WERI-Rb-1 (cell line): Measurements from ENCODE around the gene CTDNEP1.

ENCODE experiments used
- DNase-seq: peaks from one replicate; pipeline ENCODE4 v3.0.0-alpha.2; 2020
- H3K27ac ChIP-seq: fragments of 250-450 bp; sonication (Bioruptor Pico); 2 replicates; pipeline ENCODE4 v1.5.1; 2020; ENCODE audit warnings: mild to moderate bottlenecking, moderate library complexity
- H3K27me3 ChIP-seq: fragments of 250-450 bp; sonication (Bioruptor Pico); 2 replicates; pipeline ENCODE4 v1.5.1; 2021; ENCODE audit warnings: mild to moderate bottlenecking, low read depth, moderate library complexity; ENCODE audit not compliant: insufficient read depth, severe bottlenecking
- H3K36me3 ChIP-seq: fragments of 250-450 bp; sonication (Bioruptor Pico); 2 replicates; pipeline ENCODE4 v1.5.1; 2020; ENCODE audit warnings: mild to moderate bottlenecking, moderate library complexity
- H3K4me3 ChIP-seq: 2 replicates; pipeline ENCODE4 v1.5.1; 2011; ENCODE audit warnings: low read depth, mild to moderate bottlenecking, control low read depth, low read length
- H3K9me3 ChIP-seq: fragments of 250-450 bp; sonication (Bioruptor Pico); 2 replicates; pipeline ENCODE4 v1.5.1; 2021; ENCODE audit warnings: mild to moderate bottlenecking, moderate library complexity; ENCODE audit not compliant: severe bottlenecking
- TF ChIP-seq, protein P1 (sequence below): IDR thresholded peaks from 2 replicates; pipeline ENCODE4 v1.5.1; 2011; ENCODE audit warnings: low read depth, mild to moderate bottlenecking, control low read depth, inconsistent platforms, low read length

The CTDNEP1 gene

DNA sequence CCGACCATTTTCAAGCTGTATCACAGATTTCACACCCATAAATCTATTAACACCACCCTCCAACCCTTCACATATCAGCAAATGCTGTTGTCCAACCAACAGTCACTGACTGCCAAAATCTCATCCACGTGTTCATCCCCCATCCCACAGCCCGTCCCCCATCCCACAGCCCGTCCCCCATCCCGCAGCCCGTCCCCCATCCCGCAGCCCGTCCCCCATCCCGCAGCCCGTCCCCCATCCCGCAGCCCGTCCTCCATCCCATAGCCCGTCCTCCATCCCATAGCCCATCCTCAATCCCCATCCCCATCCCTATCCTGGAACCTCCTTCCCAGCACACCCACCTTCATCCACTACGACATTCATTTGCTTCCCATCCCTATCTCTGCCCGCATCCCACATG is 46.0 kb downstream of the CTDNEP1 start:
- peak overlapping the region; percentile 25 for H3K4me3 ChIP-seq
- no peak for DNase-seq
- peaks cover 54% of the 10 kb centered on the region for H3K36me3 ChIP-seq
- peak overlapping the region; percentile 91 for H3K27ac ChIP-seq
- TF ChIP-seq, protein P1, sequence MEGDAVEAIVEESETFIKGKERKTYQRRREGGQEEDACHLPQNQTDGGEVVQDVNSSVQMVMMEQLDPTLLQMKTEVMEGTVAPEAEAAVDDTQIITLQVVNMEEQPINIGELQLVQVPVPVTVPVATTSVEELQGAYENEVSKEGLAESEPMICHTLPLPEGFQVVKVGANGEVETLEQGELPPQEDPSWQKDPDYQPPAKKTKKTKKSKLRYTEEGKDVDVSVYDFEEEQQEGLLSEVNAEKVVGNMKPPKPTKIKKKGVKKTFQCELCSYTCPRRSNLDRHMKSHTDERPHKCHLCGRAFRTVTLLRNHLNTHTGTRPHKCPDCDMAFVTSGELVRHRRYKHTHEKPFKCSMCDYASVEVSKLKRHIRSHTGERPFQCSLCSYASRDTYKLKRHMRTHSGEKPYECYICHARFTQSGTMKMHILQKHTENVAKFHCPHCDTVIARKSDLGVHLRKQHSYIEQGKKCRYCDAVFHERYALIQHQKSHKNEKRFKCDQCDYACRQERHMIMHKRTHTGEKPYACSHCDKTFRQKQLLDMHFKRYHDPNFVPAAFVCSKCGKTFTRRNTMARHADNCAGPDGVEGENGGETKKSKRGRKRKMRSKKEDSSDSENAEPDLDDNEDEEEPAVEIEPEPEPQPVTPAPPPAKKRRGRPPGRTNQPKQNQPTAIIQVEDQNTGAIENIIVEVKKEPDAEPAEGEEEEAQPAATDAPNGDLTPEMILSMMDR = no peak
- H3K9me3 ChIP-seq = no peaks in the 10 kb centered on the region
- no peaks in the 10 kb centered on the region for H3K27me3 ChIP-seq

DNA sequence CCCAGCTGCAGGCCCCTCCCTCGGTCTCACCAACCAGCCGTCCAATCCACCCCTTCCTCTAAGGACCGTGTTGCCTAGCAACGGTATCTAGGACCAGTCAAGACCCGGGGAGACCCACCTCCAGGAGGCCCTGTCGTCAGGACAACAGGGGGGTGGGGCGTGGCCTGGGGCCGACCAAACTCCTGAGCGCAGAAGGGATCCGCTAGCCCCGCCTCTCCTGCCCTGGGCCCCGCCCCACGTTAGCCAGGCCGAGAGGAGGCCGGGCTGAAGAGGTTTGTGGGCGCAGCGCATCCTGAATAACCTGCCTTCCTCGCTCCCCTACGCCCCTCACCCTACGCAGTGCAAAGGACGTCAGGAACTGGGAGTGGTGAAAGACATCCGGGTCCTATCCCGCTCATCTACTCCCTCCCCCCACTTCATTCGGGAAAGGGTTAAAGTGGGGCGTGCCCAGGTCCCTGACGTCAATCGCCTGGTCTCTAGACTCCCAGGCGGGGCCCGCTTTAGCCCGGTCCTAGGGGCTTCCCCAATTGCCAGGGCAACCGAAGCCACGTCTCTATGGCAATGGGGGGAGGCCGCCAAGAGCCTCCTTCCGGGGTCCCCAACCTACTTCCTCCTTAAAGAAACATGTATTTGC is 46.6 kb downstream of the CTDNEP1 start:
- H3K27me3 ChIP-seq = no peaks in the 10 kb centered on the region
- H3K4me3 ChIP-seq = peak overlapping the region; percentile 25
- H3K27ac ChIP-seq = peak overlapping the region; percentile 91
- TF ChIP-seq, protein P1 = no peak
- peaks cover 60% of the 10 kb centered on the region for H3K36me3 ChIP-seq
- peak; percentile 97 for DNase-seq
- H3K9me3 ChIP-seq = no peaks in the 10 kb centered on the region

DNA sequence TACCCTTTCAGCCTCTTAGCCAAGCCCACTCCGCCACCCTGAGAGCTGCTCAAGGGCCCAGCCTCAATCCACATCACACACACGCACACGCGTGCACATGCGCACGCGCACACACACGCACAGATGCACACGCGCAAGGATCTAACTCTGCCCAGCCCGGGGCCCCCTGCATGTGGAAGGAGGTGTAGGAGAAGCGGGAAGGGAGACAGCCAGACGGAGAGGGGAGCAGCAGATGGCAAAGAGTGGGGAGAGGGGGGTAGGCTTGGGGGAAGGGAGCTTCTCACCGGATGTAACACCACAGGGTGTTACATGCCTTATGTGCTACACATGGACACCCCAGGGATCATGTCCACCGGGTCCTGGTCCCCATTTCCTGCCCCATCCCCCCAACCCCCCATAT is 47.2 kb downstream of the CTDNEP1 start:
- Histone ChIP-seq H3K27me3 (no peaks in the 10 kb centered on the region), H3K36me3 (peaks cover 65% of the 10 kb centered on the region), H3K9me3 (no peaks in the 10 kb centered on the region), H3K4me3 (peak overlapping the region; percentile 25), H3K27ac (peak overlapping the region; percentile 91)
- TF ChIP-seq, protein P1 = no peak
- DNase-seq = peak; percentile 94

DNA sequence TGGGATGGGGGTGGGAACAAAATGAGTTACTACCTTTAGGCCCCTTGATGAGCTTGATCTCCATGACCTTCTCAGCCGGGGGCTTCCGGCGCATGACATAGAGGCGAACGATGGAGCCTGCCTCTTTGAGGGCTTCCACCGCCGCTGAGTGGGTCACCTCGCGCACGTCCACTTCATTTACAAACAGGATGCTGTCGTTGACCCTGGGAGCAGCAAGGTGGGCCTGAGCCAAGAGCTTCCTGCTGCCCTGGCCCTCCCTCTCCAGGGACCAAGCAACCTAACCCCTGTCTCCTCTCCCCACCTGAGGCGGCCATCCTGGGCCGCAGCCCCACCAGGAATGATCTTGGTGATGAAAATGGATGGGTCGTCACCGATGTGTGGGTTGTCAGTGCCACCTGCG is 48.1 kb downstream of the CTDNEP1 start:
- H3K36me3 ChIP-seq = peaks cover 74% of the 10 kb centered on the region
- H3K27ac ChIP-seq = peak overlapping the region; percentile 91
- H3K27me3 ChIP-seq = no peaks in the 10 kb centered on the region
- no peaks in the 10 kb centered on the region for H3K9me3 ChIP-seq
- no peak overlapping the region for H3K4me3 ChIP-seq
- TF ChIP-seq, protein P1 = no peak
- DNase-seq = no peak

DNA sequence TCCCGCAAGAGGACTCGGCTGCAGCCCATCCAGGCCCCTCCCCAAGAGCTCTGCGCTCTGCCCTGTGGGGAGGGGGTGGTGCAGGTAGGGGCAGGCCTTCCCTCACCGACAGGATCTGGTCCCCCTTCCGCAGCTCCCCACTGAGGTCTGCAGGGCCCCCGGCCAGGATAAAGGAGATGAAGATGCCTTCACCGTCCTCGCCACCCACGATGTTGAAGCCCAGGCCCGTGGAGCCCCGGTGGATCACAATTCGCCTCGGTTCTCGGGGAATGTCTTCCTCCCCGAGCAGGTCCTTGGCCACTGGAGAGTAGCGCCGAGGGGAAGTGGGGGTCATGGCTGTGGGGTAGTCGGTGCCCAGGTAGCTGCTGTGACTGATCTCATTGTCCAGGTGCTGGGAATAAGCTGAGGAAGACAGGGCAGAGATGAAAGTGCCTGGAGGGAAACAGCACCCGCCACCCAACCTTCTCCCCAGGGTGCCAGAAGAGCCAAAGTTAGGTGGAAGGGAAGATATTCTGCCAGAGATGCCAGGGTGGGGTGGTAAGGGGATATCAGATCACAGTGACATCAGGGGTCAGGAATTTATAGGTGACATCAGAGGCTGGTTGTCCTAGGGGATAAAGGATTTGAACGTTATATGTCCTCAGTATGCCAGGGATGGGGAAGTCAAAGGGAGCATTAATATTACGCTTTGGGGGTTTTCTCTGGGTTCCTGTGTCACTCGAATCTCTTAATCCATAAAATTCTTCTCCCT is 54.7 kb downstream of the CTDNEP1 start:
- Histone ChIP-seq H3K27ac (peak overlapping the region; percentile 28), H3K4me3 (no peak overlapping the region), H3K9me3 (no peaks in the 10 kb centered on the region), H3K36me3 (peaks cover 99% of the 10 kb centered on the region), H3K27me3 (no peaks in the 10 kb centered on the region)
- TF ChIP-seq, protein P1 = no peak
- no peak for DNase-seq
